NCI-H2081 (cell line): ENCODE measurements around the gene PARD3B.
A peak's percentile ranks its signal among the peaks of the same experiment; 100 is the strongest.

Experiments used
- DNase-seq, 2 experiments: peaks; one replicate each; lab custom pipeline; 2025; lab: John Stamatoyannopoulos, UW

The PARD3B gene

GRCh38 chr2:205511641-205512040 lies 966.4 kb downstream of the PARD3B start:
- no peak for DNase-seq

GRCh38 chr2:205520311-205520710 lies 975.0 kb downstream of the PARD3B start:
- DNase-seq = no peak

GRCh38 chr2:205524656-205525055 lies 979.4 kb downstream of the PARD3B start:
- DNase-seq = no peak

GRCh38 chr2:205527801-205528200 lies 982.5 kb downstream of the PARD3B start:
- DNase-seq = no peak

GRCh38 chr2:205531072-205531471 lies 985.8 kb downstream of the PARD3B start:
- no peak for DNase-seq

GRCh38 chr2:205531489-205532148 lies 986.3 kb downstream of the PARD3B start:
- DNase-seq = no peak

GRCh38 chr2:205535001-205535400 lies 989.7 kb downstream of the PARD3B start:
- no peak for DNase-seq

GRCh38 chr2:205539603-205540002 lies 994.3 kb downstream of the PARD3B start:
- no peak for DNase-seq

- DNase-seq = no peak
Measured at GRCh38 chr2:205540036-205540435, 994.8 kb downstream of the PARD3B start.

- DNase-seq = no peak
Measured at GRCh38 chr2:205543262-205543843, 998.1 kb downstream of the PARD3B start.

- peak in 1 of 2 experiments; percentile 13 for DNase-seq
Measured at GRCh38 chr2:205543937-205544702, 998.8 kb downstream of the PARD3B start.

GRCh38 chr2:205545971-205546816 lies 1000.9 kb downstream of the PARD3B start:
- DNase-seq = no peak

- DNase-seq = no peak
Measured at GRCh38 chr2:205555566-205556230, 1010.4 kb downstream of the PARD3B start.

- DNase-seq = no peak
Measured at GRCh38 chr2:205556357-205556756, 1011.1 kb downstream of the PARD3B start.

- no peak for DNase-seq
Measured at GRCh38 chr2:205556841-205557539, 1011.7 kb downstream of the PARD3B start.

GRCh38 chr2:205557873-205558272 lies 1012.6 kb downstream of the PARD3B start:
- DNase-seq = no peak

GRCh38 chr2:205561441-205561840 lies 1016.2 kb downstream of the PARD3B start:
- no peak for DNase-seq

- peak in 1 of 2 experiments; percentile 16 for DNase-seq
Measured at GRCh38 chr2:205563646-205564045, 1018.4 kb downstream of the PARD3B start.

GRCh38 chr2:205564346-205565141 lies 1019.3 kb downstream of the PARD3B start:
- no peak for DNase-seq

GRCh38 chr2:205565142-205565522 lies 1019.9 kb downstream of the PARD3B start:
- DNase-seq = no peak
